Measurements from ENCODE around the gene FHOD1.

Gene FHOD1

DNA sequence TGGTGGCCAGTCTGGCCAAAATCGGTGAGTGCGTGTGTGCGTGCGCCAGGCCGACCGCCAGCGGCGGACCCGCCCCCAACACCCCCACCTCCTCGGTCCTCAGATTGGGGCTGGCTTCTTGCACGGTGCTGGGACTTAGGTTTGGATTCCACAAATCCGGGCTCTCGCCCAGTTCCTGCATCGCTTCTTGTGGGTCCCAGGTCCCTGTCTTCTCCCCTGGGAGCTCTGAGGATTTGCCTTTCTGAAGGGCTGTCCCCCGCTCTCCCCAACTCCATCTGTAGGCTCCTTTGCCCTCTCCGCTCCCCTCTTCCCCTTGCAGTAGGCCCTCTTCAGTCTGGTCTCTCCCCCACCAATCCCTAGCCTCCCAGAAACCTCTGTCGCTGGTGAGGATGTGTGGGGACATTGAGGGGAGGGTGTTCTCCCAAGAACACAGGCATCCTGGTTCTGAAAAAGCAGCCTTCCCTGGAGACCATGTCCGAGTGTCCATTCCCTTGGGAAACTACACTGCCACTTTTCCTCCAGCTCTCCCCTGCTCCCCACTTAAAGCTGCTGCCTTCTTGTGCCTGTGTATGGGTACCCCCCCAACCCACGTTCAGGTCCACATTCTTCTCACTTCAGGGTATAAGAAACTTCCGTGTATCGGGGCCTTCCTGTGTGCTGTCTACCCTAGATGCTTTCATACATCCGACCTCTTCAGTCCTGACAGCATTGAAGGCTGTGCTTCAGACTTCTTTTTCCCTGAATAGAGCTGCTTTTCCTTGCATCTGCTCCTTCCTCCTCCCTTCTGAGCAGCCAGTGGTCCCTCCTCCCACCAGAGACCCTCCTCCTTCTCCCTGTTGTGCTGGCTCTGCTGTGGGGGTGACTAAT is 2.1 kb upstream of the FHOD1 start:
- Histone ChIP-seq H3K4me1 (ENCODE audit: control insufficient read depth in 1 of 2, insufficient read depth in 2 of 2, low read length in 2 of 2) (peaks cover 22 to 32% of the 10 kb centered on the region in 2 donors), H3K9ac (ENCODE audit: low read depth in 1 of 2, low read length in 2 of 2) (no peak overlapping the region), H3K27ac (ENCODE audit: low read depth, low read length) (no peak overlapping the region), H3K9me3 (ENCODE audit: control insufficient read depth in 1 of 2, low read length in 2 of 2) (no peaks in the 10 kb centered on the region), H3K4me3 (ENCODE audit: low read depth in 1 of 2, low read length in 2 of 2) (peak overlapping the region in 1 of 2 donors; percentile 82), H3K27me3 (ENCODE audit: control insufficient read depth in 1 of 2, insufficient read depth in 2 of 2, low read length in 2 of 2) (peaks cover 19 to 31% of the 10 kb centered on the region in 2 donors), H3K36me3 (ENCODE audit: control insufficient read depth in 1 of 2, insufficient read depth in 2 of 2, low read length in 2 of 2) (no peaks in the 10 kb centered on the region)

DNA sequence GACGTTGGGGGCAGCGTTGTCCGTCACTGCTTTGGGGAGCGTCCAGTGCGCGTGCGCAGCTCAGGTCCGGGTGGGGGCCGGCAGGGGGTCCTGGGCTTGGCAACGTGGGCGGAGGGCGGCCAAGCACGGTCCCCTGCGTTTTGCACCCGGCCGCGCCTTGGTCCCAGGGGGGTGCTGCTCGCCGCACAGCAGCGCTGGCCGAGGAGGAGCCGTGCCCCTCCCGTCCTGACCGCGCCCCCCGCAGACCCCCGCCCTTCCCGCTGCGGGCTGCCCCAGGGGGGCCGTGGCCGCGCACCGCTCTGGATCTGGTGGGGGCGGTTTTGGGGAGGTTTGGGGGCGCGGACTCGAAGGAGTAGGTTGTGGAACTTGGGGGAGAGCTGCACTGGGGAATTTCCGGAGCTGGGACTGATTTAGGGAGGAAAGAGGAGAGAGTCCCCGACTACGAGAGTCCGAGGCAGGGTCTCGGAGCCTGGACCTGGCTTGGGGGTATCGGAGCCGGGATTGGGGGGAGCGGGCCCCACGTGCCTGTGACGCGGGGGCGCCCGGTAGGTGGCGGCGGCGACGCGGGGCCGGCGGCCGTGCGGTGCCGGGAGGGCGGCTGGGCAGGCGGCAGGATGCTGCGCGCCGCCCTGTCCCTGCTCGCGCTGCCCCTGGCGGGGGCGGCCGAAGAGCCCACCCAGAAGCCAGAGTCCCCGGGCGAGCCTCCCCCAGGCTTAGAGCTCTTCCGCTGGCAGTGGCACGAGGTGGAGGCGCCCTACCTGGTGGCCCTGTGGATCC is 1.3 kb upstream of the FHOD1 start, which contains the start of gene SLC9A5:
SLC9A5 (plus strand) TSS at position 579 of the 777 bp plus-strand sequence; CDS start at position 615, 36 bp downstream.
- H3K4me1 ChIP-seq (ENCODE audit: control insufficient read depth in 1 of 2, insufficient read depth in 2 of 2, low read length in 2 of 2): peaks cover 30 to 40% of the 10 kb centered on the region in 2 donors
- H3K4me3 ChIP-seq (ENCODE audit: low read depth in 1 of 2, low read length in 2 of 2): peak within 1 kb of the TSS; percentile 31 to 82
- H3K9me3 ChIP-seq (ENCODE audit: control insufficient read depth in 1 of 2, low read length in 2 of 2): no peaks in the 10 kb centered on the region
- H3K36me3 ChIP-seq (ENCODE audit: control insufficient read depth in 1 of 2, insufficient read depth in 2 of 2, low read length in 2 of 2): no peaks in the 10 kb centered on the region
- H3K27ac ChIP-seq (ENCODE audit: low read depth, low read length): no peak within 1 kb of the TSS
- H3K9ac ChIP-seq (ENCODE audit: low read depth in 1 of 2, low read length in 2 of 2): peak within 1 kb of the TSS in 1 of 2 donors; percentile 54
- H3K27me3 ChIP-seq (ENCODE audit: control insufficient read depth in 1 of 2, insufficient read depth in 2 of 2, low read length in 2 of 2): peaks cover 19 to 31% of the 10 kb centered on the region in 2 donors

DNA sequence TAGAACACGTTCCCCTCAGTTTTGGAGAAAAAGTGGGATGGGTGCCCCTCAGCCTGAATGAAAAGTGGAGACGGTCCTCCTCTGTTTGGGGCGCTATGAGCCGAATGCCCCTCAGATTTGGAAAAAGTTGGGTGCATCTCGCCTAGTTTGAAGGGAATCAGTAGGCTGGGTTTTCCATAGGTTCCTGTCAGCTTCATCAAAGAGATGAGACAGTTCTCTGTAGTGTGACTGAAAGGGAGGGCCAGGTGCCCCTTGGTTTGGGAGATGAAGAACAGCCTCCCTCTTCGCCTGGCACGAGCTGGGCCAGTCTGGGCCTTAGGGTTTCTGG is 756 bp upstream of the FHOD1 start:
- Histone ChIP-seq H3K27me3 (ENCODE audit: control insufficient read depth in 1 of 2, insufficient read depth in 2 of 2, low read length in 2 of 2) (peaks cover 19 to 31% of the 10 kb centered on the region in 2 donors), H3K9me3 (ENCODE audit: control insufficient read depth in 1 of 2, low read length in 2 of 2) (no peaks in the 10 kb centered on the region), H3K36me3 (ENCODE audit: control insufficient read depth in 1 of 2, insufficient read depth in 2 of 2, low read length in 2 of 2) (no peaks in the 10 kb centered on the region), H3K9ac (ENCODE audit: low read depth in 1 of 2, low read length in 2 of 2) (peak overlapping the region in 1 of 2 donors; percentile 54), H3K4me3 (ENCODE audit: low read depth in 1 of 2, low read length in 2 of 2) (peak overlapping the region; percentile 31 to 82), H3K4me1 (ENCODE audit: control insufficient read depth in 1 of 2, insufficient read depth in 2 of 2, low read length in 2 of 2) (peaks cover 32 to 46% of the 10 kb centered on the region in 2 donors), H3K27ac (ENCODE audit: low read depth, low read length) (no peak overlapping the region)

DNA sequence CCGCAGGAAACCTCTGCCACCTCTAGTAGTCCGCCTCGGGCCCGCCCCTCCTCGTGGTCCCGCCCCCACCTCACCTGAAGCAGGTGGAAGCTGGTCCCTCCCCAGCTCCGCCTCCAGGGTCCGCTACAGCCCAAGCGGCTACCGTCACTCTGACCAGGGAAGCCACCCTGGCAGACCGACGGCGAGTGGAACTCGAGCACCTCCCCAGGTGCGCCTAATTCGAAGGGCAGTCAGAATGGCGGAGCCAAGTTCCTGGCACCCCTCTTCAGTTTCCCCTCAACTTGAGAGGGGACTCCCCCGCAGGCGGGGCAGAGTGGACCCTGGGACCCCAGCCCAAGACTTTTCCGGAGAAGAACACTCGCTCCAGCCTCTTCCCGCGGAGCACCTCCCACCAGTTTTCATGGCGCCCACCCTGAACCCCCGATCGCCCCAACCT is 507 bp downstream of the FHOD1 start:
- Histone ChIP-seq H3K9me3 (ENCODE audit: control insufficient read depth in 1 of 2, low read length in 2 of 2) (no peaks in the 10 kb centered on the region), H3K27ac (ENCODE audit: low read depth, low read length) (peak overlapping the region; percentile 82), H3K9ac (ENCODE audit: low read depth in 1 of 2, low read length in 2 of 2) (peak overlapping the region; percentile 79 to 85), H3K4me1 (ENCODE audit: control insufficient read depth in 1 of 2, insufficient read depth in 2 of 2, low read length in 2 of 2) (peaks cover 41 to 54% of the 10 kb centered on the region in 2 donors), H3K36me3 (ENCODE audit: control insufficient read depth in 1 of 2, insufficient read depth in 2 of 2, low read length in 2 of 2) (no peaks in the 10 kb centered on the region), H3K4me3 (ENCODE audit: low read depth in 1 of 2, low read length in 2 of 2) (peak overlapping the region; percentile 82 to 89), H3K27me3 (ENCODE audit: control insufficient read depth in 1 of 2, insufficient read depth in 2 of 2, low read length in 2 of 2) (peaks cover 19 to 31% of the 10 kb centered on the region in 2 donors)

DNA sequence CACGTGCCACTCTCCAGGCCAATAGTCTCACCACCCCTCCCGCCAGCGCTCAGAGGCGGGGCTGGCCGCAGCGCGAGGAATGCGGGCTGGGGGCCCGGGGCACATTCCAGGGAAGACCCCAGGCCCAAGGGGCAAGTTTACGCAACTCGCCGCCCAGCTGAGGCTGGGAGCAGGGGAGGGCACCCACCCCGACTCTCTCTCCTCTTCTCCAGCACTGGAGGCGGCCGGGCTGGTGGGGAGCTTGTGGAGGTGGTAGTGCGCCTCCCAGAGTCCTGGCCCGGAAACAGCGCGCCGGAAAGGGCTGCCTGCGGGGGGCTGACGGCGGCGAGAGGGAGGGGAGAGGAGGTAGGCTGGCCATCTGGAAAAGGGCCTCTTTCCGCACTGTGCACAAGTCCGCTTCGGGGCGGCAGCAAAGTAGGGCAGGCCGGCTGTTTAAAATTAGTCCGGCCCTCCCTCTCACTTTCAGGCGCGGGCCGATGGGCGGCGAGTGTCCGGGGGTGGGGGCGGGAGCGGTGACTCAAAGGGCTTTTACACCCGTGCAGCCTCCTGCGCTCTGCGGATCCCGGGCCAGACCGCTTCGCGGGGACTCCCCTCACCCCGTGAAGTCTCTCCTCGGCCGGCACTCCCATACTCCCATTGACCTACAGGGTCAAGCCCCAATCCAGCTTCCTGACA is 1.1 kb downstream of the FHOD1 start:
- peaks cover 47 to 60% of the 10 kb centered on the region in 2 donors for H3K4me1 ChIP-seq (ENCODE audit: control insufficient read depth in 1 of 2, insufficient read depth in 2 of 2, low read length in 2 of 2)
- H3K9me3 ChIP-seq (ENCODE audit: control insufficient read depth in 1 of 2, low read length in 2 of 2): no peaks in the 10 kb centered on the region
- peaks cover 19 to 31% of the 10 kb centered on the region in 2 donors for H3K27me3 ChIP-seq (ENCODE audit: control insufficient read depth in 1 of 2, insufficient read depth in 2 of 2, low read length in 2 of 2)
- peak overlapping the region; percentile 82 for H3K27ac ChIP-seq (ENCODE audit: low read depth, low read length)
- H3K4me3 ChIP-seq (ENCODE audit: low read depth in 1 of 2, low read length in 2 of 2): peak overlapping the region; percentile 82 to 89
- no peaks in the 10 kb centered on the region for H3K36me3 ChIP-seq (ENCODE audit: control insufficient read depth in 1 of 2, insufficient read depth in 2 of 2, low read length in 2 of 2)
- peak overlapping the region; percentile 79 to 85 for H3K9ac ChIP-seq (ENCODE audit: low read depth in 1 of 2, low read length in 2 of 2)

DNA sequence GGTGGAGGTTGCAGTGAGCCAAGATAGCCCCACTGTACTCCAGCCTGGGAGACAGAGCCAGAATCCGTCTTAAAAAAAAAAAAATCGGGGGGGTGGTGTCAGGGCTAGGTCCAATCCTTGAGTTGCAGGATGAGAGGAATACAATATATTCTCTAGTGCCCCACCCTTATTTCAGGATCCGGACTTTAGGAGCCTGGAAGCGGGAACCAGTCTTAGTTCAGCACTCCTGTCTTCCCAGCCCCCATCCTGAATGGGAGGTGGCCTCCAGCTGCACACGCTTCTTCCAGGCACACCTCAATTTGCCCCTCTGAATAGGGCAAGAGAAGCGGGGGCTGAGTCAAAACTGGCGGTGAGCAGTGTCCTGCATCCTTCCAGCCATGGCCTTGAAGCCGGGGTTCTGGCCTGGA is 1.6 kb downstream of the FHOD1 start:
- H3K4me1 ChIP-seq (ENCODE audit: control insufficient read depth in 1 of 2, insufficient read depth in 2 of 2, low read length in 2 of 2): peaks cover 51 to 65% of the 10 kb centered on the region in 2 donors
- no peaks in the 10 kb centered on the region for H3K36me3 ChIP-seq (ENCODE audit: control insufficient read depth in 1 of 2, insufficient read depth in 2 of 2, low read length in 2 of 2)
- peak overlapping the region; percentile 82 to 89 for H3K4me3 ChIP-seq (ENCODE audit: low read depth in 1 of 2, low read length in 2 of 2)
- H3K9ac ChIP-seq (ENCODE audit: low read depth in 1 of 2, low read length in 2 of 2): peak overlapping the region; percentile 79 to 85
- H3K27me3 ChIP-seq (ENCODE audit: control insufficient read depth in 1 of 2, insufficient read depth in 2 of 2, low read length in 2 of 2): peaks cover 19 to 27% of the 10 kb centered on the region in 2 donors
- H3K9me3 ChIP-seq (ENCODE audit: control insufficient read depth in 1 of 2, low read length in 2 of 2): no peaks in the 10 kb centered on the region
- peak overlapping the region; percentile 82 for H3K27ac ChIP-seq (ENCODE audit: low read depth, low read length)

DNA sequence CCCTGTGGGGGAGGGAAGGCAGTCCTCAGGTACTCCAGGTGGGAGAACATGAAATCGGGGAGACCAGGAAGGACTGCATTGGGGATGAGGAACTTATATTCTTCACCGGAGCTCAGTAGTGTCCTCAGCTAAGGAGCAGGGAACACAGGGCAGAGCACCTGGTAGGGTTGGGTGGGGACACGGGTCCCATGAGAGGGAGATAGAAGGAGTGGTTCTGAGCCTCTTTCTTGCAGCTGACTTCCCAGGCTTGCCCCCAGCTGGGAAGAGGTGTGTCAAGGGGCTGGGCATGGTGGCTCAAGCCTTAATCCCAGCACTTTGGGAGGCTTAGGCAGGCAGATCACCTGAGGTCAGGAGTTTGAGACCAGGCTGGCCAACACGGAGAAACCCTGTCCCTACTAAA is 2.1 kb downstream of the FHOD1 start:
- Histone ChIP-seq H3K9me3 (ENCODE audit: control insufficient read depth in 1 of 2, low read length in 2 of 2) (no peaks in the 10 kb centered on the region), H3K36me3 (ENCODE audit: control insufficient read depth in 1 of 2, insufficient read depth in 2 of 2, low read length in 2 of 2) (no peaks in the 10 kb centered on the region), H3K4me1 (ENCODE audit: control insufficient read depth in 1 of 2, insufficient read depth in 2 of 2, low read length in 2 of 2) (peaks cover 54 to 69% of the 10 kb centered on the region in 2 donors), H3K4me3 (ENCODE audit: low read depth in 1 of 2, low read length in 2 of 2) (peak overlapping the region; percentile 9 to 82), H3K27ac (ENCODE audit: low read depth, low read length) (peak overlapping the region; percentile 73), H3K27me3 (ENCODE audit: control insufficient read depth in 1 of 2, insufficient read depth in 2 of 2, low read length in 2 of 2) (peaks cover 14 to 22% of the 10 kb centered on the region in 2 donors), H3K9ac (ENCODE audit: low read depth in 1 of 2, low read length in 2 of 2) (peak overlapping the region; percentile 4 to 21)

DNA sequence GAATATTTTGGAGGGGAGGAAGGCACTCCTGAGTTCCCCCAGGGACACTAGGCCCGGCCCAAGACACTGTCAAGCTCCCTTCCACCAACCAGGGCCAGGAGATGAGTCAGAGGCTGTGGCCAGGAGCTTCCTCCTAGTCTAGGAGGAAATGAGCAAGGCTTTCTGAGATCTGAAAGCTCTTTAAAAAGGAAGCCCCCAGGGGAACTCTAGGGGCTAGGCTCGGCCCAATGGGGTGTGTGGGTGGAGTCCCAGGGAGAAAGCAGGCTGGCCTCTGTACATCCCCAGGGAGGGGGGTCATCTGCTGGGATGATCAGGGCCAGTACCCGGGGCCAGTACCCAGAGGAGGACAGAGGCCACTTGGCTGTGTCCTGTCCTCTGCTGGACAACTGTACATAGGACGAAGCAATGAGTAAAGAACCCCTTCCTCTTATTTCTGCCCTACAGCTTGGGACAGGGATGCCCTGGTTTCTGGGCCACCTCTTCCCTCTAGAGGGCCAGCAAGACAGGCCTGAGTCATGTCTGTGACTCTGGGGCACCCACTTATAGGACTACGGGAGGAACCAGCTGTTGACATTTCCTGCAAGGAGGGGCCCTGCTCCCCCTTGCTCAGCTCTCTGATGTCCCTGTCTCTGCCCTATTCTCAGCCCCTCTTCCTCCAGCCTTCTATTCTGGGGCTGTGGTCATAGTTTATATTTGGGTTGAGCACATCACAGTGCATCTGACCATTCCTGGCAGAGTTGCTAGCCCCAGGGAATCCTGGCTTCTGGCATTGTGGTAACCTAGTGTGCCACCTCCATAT is 2.7 kb downstream of the FHOD1 start:
- peak overlapping the region in 1 of 2 donors; percentile 9 for H3K4me3 ChIP-seq (ENCODE audit: low read depth in 1 of 2, low read length in 2 of 2)
- peak overlapping the region; percentile 73 for H3K27ac ChIP-seq (ENCODE audit: low read depth, low read length)
- H3K4me1 ChIP-seq (ENCODE audit: control insufficient read depth in 1 of 2, insufficient read depth in 2 of 2, low read length in 2 of 2): peaks cover 54 to 69% of the 10 kb centered on the region in 2 donors
- peak overlapping the region; percentile 19 to 21 for H3K9ac ChIP-seq (ENCODE audit: low read depth in 1 of 2, low read length in 2 of 2)
- H3K27me3 ChIP-seq (ENCODE audit: control insufficient read depth in 1 of 2, insufficient read depth in 2 of 2, low read length in 2 of 2): peaks cover 8 to 16% of the 10 kb centered on the region in 2 donors
- H3K36me3 ChIP-seq (ENCODE audit: control insufficient read depth in 1 of 2, insufficient read depth in 2 of 2, low read length in 2 of 2): peaks cover 0 to under 1% of the 10 kb centered on the region in 2 donors
- H3K9me3 ChIP-seq (ENCODE audit: control insufficient read depth in 1 of 2, low read length in 2 of 2): no peaks in the 10 kb centered on the region

DNA sequence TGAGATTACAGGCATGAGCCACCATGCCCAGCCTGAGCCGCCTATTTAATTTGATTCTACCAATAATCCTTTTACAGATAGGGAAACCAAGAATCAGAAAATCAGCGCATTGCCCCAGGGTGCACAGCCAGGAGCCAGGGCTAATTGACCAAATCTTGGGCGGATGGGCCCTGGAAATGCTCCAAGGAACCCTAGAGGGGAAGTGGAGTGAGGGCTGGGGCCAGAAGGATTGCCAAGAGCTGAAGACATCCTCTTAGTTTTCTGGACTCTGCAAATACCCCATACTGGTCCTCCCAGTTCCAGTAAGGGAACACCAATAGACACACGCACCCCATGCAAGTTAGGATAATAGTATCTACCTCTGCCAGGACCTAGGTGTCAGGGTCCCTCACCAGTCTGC is 3.8 kb downstream of the FHOD1 start:
- H3K27me3 ChIP-seq (ENCODE audit: control insufficient read depth in 1 of 2, insufficient read depth in 2 of 2, low read length in 2 of 2): peaks cover 0 to 7% of the 10 kb centered on the region in 2 donors
- no peak overlapping the region for H3K4me3 ChIP-seq (ENCODE audit: low read depth in 1 of 2, low read length in 2 of 2)
- H3K27ac ChIP-seq (ENCODE audit: low read depth, low read length): peak overlapping the region; percentile 60
- H3K9me3 ChIP-seq (ENCODE audit: control insufficient read depth in 1 of 2, low read length in 2 of 2): no peaks in the 10 kb centered on the region
- peaks cover 3 to 11% of the 10 kb centered on the region in 2 donors for H3K36me3 ChIP-seq (ENCODE audit: control insufficient read depth in 1 of 2, insufficient read depth in 2 of 2, low read length in 2 of 2)
- peak overlapping the region in 1 of 2 donors; percentile 21 for H3K9ac ChIP-seq (ENCODE audit: low read depth in 1 of 2, low read length in 2 of 2)
- H3K4me1 ChIP-seq (ENCODE audit: control insufficient read depth in 1 of 2, insufficient read depth in 2 of 2, low read length in 2 of 2): peaks cover 50 to 63% of the 10 kb centered on the region in 2 donors
